NCI-H524 treated with DMSO at 0.1 percent for 48 hours (cell line): Measurements from ENCODE around the gene TAP1.
"Not testable (repeated sequence)": the region's sequence is repeated elsewhere in the genome, so short reads cannot be mapped to it uniquely, and the experiment has no call there.

Experiments used
- DNase-seq: peaks from one replicate; lab custom pipeline; 2025; lab: John Stamatoyannopoulos, UW

The TAP1 gene

DNA sequence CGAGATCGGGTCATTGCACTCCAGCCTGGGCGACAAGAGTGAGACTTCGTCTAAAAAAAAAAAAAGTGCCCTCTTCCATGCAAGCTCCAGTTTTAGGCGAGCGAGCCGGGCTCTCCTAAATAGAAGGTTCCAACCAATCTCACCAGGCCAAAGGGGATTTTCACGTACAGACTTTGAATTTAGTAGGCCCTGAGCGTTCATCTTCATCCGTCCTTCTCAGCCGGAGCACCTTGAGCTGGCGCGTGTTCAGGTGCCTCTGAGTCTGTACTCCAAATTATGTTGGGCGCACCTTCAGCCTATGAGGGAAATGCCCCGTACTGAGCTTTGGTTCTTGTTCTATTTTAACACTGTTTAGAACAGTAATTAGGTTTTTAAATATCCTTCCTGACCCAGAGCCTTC, 14.1 kb downstream of the TAP1 start:
- DNase-seq = no peak

DNA sequence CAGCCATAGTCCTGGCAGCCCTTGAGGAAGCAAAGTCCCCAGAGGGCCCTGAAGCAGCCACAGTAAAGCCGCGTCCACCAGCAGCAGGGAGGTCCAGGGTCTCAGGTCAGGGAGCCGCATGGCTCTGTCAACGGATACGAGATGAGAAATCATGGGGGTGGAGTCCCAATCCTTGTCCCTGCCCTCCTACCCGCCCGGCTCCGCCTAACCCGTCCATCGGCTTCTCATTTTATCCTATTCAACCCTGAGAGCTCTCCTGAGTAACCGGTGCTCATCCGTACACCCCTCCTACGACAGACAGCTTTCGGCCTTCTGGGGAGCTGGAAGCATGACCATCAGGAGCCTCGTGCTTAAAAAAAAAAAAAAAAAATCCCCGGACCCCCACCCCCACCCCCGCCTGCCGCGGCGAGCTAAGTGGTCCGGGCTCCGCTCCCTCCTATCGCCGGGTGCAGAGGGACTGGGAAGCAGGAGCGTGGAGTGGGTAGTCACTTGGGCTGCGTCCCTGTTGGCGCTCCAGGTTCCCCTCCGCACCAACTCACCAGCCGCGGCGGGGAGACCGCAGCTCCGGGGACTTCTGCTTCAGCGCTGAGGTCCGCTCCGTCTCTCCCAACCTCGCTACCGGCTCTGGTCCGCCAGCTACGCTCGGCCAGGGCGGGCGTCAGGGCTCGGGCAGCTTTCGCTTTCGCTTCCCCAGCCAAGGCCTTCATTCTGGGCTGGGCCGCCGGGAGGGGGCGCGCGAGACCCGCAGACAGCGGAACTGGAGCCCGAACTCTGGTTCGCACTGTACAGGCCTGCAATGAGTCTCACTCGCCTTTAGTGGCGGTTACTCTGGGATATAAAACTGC, 15.2 kb downstream of the TAP1 start, which contains the start of gene TAP2:
Gene TAP2 (minus strand): TSS at position 626 of the 845 bp plus-strand sequence. CDS start 506 bp downstream, at position 120.
- no peak for DNase-seq

DNA sequence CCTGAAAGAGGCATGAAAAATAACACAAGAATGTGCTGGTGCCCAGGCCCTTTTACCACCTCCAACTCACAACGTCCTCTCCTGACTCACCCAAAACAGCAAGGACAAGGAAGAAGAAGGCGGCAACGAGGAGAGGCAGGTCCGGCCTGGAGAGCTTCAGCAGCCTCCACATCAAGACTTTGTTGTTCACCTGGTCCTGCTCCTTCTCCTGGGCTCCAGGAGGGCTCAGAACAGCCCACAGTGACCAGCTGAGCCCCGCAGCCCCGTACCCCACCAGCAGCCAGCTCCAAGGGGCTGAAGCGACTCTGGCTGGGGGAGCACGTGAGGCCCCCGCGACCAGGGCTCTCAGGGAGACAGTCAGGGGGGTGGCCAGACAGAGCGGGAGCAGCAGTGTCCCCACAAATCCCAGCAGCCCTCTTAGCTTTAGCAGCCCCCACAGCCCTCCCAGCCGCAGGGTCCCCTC, 15.8 kb downstream of the TAP1 start:
- DNase-seq = no peak

DNA sequence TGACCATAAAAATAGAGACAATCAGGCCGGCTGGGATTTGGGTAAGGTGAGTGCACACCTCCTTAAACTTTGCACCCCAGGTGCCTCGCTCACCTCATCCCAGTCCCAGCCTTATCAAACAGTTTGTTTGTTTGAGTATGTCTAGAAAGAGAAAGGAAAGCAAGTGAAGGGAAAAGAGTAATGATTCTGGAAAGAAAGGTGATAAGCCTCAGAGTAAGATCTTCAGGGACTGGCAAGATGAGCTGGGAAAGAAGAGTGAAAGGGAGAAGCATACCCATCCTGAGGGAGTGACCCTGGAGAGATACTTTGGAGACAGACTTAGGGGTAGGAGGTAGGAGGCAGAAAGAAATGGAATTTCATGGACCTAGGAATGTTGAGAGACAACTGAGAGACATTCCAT, 16.6 kb downstream of the TAP1 start:
- no peak for DNase-seq

DNA sequence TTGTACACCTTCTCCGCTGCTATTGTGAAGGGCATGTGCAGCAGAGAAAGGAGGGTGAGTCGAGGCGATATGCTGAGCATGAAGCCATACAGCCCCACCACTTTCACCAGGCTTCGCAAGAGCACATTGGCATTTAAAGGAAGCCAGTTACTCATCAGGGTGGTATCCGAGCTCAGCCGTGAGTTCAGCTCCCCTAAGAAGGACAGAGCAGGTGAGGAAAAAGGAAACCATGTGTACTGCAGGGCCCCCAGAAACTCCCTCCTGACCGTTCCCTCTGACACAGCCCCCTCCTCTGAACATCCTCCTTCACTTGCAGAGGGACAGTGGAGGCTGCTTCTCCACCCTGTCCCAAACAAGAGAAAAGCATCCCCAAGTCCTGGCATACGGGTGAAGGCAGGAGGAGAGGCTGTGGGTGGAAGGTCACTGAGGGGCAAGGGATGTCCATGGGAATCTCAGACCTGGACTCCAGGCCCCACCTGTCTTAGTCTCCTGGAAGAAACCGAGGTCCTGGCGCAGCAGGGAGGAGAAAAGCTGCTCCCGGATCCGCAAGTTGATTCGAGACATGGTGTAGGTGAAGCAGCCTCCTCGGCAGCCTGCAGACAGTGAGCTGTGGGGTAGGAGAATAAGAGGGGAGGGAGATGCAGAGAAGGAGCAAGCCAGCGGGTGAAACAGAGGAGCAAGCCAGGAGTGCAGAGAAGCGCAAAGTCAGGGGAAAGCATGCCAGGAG, 18.2 kb downstream of the TAP1 start:
- no peak for DNase-seq

DNA sequence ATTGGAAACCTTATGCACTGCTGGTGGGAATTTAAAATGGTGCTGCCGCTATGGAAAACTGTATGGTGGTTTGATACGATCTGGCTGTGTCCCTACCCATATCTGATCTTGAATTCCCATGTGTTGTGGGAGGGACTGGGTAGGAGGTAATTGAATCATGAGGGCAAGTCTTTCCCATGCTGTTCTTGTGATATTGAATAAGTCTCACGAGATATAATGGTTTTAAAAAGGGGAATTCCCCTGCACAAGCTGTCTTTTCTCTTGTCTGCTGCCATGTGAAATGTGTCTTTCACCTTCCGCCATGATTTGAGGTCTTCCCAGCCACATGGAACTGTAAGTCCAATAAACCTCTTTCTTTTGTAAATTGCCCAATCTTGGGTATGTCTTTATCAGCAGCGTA, 19.8 kb downstream of the TAP1 start:
- no peak for DNase-seq

DNA sequence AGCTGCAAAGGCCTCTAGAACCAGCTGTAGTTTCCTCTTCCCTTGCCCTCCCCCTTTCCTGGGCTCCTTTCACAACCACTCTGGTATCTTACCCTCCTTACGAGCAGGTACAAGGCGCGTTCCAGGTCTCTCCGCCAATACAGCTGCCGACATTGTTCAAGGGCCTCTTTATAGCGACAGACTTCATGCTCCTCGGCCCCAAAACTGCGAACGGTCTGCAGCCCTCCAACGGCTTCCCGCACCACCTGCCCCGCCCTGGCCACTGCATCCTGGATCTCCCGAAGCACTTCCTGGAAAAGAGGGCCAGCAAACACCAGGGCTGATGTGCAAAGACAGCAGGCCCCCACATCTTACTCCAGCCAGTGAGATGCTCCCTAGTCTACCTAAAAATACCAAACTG, 21.0 kb downstream of the TAP1 start:
- no peak for DNase-seq

DNA sequence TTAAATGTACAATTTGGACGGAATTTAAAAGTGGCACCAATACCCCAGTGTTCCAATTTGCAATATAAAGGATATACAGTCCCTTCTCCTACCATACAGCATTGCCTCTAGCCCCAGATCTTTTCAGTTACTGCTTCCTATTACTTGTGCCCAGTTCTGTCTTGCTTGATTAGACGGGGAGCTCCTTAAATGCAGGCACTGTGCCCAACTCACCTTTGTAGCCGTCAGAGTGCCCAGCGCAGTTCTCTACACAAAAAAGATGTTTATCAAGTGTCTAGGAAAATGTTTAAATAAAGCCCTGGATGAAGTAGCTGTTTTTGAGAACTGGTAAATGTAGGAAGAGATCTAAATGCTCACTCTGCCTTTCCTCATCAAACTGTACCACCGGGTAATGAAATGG, 22.6 kb downstream of the TAP1 start:
- no peak for DNase-seq

DNA sequence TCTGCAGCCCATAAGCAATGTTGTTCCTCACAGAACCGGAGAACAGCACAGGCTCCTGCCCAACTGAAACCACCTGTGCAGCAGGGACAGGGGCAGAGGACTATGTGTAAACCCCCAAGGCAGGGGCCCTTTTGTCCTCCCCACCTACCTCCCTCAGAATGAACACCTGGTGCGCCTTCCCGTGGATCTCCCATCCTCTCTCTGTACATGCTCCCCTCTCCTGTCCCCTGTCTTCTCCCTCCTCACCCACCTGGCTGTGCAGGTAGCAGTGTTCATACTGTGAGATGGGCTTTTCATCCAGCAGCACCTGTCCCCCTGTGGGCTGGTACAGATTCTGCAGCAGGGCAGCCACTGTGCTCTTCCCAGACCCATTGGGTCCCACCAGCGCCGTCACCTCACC, 23.5 kb downstream of the TAP1 start:
- DNase-seq = no peak

DNA sequence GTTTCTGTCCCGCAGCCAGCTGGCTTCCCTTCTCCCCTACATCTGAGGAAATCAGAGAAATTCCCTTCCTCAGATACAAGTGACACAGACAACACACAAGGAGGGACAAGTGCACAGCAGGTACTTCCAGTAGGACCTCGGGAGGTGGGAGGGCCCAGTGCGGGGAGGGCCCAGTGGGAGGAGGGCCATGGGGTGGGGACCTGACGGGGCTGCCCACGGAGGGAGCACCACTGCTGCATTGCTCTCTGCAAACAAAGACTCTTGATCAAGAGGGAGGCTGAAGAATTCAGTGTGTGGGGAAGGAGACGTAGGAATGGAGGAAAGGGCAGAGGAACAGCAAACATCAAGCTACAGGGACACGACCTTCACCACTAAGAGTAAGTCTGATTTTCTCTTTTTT, 24.0 kb downstream of the TAP1 start:
- no peak for DNase-seq

DNA sequence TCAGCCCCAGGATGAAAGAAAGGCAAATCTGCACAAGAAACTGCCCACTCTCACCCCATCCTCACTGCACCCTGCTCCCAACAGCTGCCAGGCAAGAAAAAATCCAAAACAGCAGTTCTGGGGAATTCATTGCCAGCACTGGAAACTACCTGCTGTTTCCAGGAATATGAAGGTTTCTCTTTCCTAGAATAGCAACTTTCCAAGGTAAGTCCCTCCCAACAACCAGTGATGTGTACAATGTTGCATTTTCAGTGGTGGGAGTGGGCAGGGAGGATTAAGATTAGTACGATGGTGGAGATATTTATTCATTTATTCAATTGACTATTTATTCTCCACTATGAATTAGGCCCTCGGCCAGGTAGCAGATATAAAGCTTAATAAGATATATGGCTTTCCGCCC, 26.5 kb downstream of the TAP1 start:
- no peak for DNase-seq

DNA sequence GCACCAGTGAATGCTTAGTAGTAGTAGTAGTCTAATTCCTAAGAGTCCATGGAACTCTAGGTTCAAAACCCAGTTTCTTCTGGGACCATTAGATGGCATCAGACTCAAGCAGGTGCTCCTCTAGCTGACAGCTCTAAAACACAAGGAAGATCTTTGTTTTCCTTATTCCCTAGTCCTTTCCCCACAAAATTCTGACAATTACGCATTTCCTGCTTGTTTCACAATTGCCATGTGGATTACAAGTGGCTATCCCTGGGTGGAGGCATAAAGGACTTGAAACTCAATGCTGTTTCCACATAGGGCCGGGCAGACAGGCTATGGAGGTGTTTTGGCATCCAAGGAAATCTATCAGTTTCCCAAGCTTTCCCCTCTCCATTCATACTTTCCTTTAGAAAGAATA, 27.5 kb downstream of the TAP1 start:
- no peak for DNase-seq

DNA sequence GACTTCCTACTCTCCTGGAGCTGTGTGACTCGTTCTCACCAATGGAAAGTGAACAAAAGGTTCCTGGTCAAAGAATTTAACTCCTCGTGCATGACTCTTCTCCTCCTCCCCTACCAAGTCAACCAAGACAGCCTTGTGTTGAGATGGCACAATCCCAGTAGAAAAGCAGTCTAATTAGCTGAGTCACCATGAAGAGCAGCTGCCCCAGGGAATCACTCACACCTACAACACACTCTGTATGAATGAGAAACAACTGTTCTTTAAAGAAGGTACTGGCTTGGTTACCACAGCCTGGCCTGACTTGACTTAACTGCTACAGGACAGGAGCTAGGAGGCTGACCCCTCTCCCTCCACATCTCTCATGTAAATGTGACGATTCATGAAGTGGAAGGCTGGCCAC, 33.8 kb downstream of the TAP1 start:
- no peak for DNase-seq

DNA sequence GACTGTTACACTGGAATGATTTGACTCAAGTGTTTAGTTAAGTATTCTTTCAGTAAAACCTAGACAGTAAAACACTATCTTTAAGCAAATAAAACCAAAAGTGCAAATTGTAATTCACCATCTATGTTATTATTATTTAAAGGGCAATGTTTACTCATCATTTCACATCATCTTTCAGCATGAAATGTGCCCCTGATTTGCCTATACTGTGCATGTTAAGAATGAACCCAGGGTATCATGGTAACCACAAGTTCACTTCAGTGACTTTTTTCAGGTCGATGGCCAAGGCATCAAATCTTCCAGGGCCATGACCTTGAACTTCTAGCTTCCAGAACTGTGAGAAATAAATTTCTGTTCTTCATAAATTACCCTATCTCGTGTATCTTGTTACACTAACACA, 34.6 kb downstream of the TAP1 start:
- DNase-seq = no peak

DNA sequence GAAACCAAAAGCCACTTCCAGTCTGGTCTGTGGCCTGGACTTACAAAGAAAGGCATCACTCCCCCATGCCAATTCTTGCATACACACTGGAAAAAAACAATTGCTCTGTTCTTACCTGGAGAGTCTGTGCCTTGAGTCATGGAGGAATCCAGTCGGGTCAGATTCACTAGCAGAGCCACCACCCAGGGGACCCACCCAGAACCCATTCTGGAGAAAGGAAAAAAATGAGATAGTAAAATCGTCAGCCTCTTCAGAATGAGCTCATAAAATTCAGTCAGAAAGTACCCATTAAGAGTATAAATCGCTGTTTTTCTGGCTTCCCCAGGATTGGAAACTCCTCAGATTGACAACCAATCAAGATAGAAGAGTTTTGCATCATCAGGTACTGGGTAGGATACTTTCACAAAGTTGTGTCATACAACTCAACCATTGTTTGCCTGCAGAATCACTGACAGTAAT, 36.7 kb downstream of the TAP1 start, which contains the start of gene HLA-DOB:
Gene HLA-DOB (minus strand): TSS at position 257 of the 459 bp plus-strand sequence. CDS start 51 bp downstream, at position 206.
- DNase-seq = no peak

DNA sequence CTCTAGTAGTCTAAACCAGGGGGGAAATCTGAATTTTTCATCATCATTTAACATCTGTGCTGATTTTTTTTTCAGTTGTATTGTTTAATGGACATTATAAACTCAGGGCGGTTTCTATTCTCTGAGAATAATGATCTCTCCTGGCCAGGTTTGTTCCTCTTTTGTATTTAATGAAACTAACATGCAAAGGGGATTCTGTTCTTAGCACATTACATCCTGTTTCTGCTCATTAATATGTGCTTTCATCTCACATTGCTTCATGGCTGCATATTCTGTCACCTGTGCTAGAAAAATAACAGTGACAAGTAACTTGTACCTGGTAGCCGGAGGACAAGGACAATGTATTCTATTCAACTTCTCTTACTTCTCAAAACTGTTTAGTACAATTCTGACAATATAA, 37.5 kb downstream of the TAP1 start:
- no peak for DNase-seq

DNA sequence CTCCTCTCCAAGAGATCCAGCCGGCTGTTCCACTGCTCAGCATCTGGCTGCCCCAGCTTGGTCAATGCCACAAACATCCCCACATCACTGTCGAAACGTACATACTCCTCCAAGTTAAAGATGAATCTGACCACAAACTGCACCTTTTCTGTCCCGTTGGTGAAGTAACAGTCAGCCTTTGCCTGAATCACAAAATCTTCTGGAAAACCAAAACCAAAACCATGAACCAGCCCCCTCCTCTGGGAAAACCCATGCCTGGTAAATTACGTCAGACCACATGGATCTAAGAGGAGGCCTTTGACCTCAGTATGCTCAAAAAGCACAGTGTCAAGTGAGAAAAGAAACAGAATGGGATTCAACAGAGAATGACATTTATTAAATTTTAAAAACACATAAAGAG, 38.4 kb downstream of the TAP1 start:
- DNase-seq = no peak

DNA sequence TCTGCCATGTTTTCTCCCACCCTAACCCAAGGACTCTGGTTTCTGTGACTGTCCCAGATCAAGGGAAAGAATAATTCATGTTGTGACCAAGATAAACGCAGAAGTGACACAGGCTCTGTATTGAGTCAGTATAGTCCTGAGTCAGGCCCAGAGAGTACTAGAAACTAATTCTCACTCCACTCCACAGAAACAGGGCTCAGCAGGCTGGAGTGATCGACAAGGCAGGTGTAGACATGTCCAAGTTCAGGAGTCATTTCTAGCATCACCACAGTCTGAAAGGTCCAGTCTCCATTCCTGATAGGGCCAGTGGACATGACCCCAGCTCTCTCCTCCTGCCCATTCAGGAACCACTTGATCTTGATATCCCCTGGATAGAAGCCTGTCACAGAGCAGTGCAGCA, 39.4 kb downstream of the TAP1 start:
- DNase-seq = no peak

DNA sequence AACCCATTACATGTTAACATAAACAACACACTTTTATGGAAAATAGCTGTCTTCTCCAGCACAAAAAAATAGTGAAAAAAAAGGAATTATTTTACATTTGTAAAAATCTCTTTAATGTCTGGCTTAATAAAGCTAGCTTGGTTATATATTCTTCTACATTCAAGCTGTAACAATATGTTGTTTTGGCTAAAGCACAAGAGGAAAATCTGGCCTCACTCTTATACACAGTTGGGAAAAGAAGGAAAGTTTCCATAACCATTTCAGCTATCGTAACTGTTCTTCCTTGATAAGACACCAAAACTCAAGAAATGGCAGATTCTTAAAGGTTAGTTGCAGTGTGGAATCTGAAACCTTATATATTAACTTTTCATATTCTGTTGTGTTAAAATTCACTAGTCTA, 44.3 kb downstream of the TAP1 start:
- DNase-seq = no peak

DNA sequence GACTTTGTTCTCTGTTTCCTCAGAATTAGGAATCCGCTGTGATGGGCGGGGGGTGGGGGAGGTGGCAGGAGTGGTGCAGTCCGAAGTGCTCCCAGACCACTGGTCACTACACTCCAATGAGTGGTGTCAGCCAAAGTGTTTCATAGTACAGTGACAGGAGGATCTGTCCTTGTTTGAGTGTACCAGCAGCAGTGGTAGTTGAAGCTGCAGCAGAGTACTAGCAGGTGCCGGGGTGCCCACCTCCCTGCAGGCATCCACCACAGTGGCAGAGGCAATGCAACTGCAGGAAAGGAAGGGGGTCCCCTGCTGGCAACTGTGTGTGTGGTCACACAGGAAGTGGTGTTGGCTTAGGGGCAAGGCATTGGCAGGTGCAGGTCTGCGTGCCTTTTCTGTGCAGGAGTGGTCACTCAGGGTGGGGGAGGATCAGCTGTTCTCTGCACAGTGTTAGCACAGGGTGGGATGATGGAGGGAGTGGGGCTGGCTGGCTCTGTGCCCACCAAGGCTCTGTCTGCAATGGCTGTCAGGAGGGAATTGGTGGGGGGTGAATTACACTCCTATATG, 46.4 kb downstream of the TAP1 start:
- DNase-seq = no peak

DNA sequence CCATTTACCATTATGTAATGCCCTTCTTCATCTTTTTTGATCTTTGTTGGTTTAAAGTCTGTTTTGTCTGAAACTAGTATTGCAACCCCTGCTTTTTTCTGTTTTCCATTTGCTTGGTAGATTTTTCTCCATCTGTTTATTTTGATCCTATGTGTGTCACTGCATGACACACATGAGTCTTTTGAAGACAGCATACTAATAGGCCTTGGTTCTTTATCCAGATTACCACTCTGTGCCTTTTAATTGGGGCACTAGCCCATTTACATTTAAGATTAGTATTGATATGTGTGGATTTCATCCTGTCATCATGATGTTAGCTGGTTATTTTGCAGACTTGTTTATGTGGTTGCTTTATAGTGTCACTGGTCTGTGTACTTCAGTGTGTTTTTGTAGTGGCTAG, 48.1 kb downstream of the TAP1 start:
- DNase-seq = not testable (repeated sequence)

DNA sequence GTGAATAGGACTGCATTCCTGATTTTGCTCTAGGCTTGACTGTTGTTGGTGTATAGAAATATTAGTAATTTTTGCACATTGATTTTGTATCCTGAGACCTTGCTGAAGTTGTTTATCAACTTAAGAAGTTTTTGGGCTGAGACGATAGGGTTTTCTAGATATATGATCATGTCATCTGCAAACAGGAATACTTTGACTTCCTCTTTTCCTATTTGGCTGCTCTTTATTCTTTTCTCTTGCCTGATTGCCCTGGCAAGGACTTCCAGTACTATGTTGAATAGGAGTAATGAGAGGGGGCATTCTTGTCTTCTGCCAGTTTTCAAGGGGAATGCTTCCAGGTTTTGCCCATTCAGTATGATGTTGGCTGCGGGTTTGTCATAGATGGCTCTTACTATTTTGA, 50.1 kb downstream of the TAP1 start:
- DNase-seq = no peak

DNA sequence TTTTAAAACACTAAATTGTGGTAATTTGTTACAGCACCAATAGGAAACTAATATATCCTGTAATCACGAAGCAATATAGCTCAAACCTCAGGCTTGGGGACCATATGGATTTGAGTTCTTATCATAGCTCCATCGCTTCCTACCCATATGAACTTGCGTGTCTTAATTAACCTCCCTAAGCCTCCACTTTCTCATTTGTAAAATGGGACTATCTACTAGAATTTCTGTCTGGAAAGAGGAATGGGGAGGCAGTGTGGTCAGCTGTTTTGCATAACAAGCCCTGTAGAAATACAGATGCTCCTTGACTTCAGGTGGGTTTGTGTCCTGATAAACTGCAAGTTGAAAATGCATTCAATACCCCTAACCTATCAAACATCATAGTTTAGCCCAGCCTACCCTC, 53.8 kb downstream of the TAP1 start:
- DNase-seq = no peak
